Erythroblast (primary cell): ENCODE measurements around the gene CDK5RAP2.

Experiments
- DNase-seq, 2 experiments: peaks; one replicate each; lab custom pipeline; 2025; lab: John Stamatoyannopoulos, UW
- GATA1 ChIP-seq: IDR thresholded peaks from 2 replicates; pipeline ENCODE4 v1.6.1; 2011; ENCODE audit warnings: low read depth, mild to moderate bottlenecking, control low read depth, low read length, moderate library complexity
- POLR2A ChIP-seq: IDR thresholded peaks from 2 replicates; pipeline ENCODE4 v1.6.1; 2011; ENCODE audit warnings: mild to moderate bottlenecking, low read length

Gene CDK5RAP2

DNA sequence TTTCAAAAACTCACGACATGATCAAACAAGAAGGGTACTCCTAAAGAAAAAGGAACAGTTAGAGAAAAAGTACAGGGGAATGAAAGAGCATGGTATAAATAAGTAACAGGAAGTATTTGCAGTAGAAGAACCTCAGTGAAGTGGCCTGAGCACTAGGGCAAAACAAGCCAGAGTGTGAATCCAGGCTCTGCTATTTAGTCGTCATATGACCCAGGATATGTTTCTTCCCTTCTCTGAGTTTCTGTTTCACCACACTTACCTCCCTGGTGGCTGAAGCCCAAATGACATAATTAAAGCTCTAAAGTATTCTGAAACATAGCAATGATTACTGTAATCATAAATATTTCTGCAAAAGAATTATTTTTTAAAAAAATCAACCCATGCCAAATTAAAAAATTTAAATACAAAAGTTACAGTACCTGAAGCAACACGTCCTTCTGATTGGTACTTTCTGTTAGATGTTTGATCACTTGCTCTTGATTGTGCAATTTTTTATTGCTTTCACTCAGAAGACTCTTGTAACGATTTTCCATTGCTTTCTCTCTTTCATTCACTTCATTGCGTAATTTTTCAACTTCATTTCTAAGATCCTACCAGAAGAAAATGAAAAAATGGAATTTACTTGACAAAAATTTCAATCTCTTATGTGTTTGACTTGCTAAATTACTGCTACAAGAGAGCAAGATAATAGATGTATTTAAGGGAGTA is 88.9 kb downstream of the CDK5RAP2 start:
- no peak for DNase-seq
- TF ChIP-seq GATA1 (no peak), POLR2A (no peak)

DNA sequence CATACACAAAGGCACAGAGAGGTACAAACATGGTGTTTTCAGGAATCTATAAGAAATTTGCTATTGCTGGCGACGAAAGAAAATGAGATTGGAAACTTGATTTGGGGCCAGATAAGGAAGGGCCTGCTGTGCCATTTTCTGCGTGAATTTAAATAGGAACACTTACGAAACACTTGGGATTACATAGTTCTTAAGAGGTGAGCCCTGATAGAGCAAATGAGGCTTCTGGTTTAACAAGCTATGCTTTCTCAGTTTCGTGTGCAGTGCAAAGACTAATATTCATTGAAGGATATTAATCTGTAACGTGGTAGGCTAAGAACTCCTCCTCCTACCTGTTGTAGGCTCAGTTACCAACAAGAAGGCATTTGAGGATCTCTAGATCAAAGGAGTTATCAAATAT is 93.1 kb downstream of the CDK5RAP2 start:
- DNase-seq, result no peak
- TF ChIP-seq GATA1, result no peak
- no peak for TF ChIP-seq POLR2A

GRCh38 chr9:120486347-120486746 is 93.6 kb downstream of the CDK5RAP2 start:
- no peak for DNase-seq
- TF ChIP-seq GATA1 (no peak), POLR2A (no peak)

- DNase-seq, result no peak
Observed at GRCh38 chr9:120485788-120486187, 94.2 kb downstream of the CDK5RAP2 start.

GRCh38 chr9:120484162-120484561 is 95.8 kb downstream of the CDK5RAP2 start:
- no peak for TF ChIP-seq POLR2A
- TF ChIP-seq GATA1, result no peak
- DNase-seq, result no peak

More at GRCh38 chr9:120485788-120486187, 94.2 kb downstream of the CDK5RAP2 start:
- TF ChIP-seq POLR2A, result no peak
- TF ChIP-seq GATA1, result no peak

DNA sequence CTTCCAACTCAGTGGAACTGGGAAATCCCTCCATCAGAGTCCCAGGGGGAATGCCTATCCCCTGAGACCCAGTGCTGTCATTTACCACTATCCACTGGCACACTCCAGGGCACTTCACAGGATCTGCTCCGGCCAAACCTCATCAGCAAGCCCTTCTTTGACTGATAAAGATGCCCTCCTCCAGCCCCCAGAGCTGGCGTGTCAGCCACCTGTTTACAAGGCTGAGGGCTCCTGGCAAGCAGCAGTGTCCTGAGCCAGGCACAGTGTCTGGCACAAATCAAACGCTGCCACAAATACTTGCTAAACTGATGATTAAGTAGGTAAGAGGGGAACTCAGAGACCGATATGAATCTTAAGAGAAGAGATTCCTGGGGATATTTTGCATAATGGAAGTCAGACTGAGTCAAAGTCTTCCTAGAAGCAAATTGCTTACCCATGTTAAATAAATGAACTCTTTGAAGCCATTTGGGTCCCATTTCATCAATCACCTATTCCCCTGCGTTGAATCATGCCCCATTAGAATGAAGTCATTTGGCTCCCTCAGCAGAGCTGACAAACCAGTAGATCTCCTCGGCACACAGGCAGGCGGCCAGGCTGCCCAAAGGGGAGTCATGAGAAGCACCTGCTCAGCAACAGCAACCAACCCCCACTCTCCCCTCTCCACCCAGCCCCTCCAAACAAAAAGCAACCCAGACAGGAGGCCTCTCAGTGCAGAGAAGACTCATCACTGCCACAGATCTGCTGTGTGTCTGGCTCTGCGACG is 97.4 kb downstream of the CDK5RAP2 start:
- DNase-seq, result no peak
- TF ChIP-seq GATA1 (no peak), POLR2A (no peak)

DNA sequence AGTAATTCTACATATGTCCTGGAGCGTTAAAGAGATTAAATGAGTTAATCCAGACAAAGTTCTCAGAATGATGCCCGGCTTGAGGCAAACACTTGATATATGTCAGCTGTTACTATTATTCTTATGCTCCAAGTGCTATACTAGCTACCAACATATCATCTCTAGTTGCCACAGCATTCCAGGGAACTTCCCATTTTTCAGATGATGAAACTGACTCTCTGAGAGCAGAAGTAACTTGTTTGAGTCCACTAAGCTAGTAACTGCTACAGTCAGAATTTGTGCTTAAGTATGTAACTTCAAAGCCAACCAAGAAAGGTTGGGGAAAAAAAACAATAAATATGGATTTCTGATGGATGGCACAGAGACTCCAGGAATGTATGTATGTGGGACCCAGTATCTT is 98.1 kb downstream of the CDK5RAP2 start:
- DNase-seq, result no peak
- no peak for TF ChIP-seq GATA1
- TF ChIP-seq POLR2A, result no peak

- no peak for DNase-seq
- no peak for TF ChIP-seq POLR2A
- no peak for TF ChIP-seq GATA1
Observed at GRCh38 chr9:120481248-120481647, 98.7 kb downstream of the CDK5RAP2 start.

- TF ChIP-seq GATA1 (no peak), POLR2A (no peak)
- DNase-seq, result no peak
Observed at GRCh38 chr9:120480707-120481106, 99.3 kb downstream of the CDK5RAP2 start.

DNA sequence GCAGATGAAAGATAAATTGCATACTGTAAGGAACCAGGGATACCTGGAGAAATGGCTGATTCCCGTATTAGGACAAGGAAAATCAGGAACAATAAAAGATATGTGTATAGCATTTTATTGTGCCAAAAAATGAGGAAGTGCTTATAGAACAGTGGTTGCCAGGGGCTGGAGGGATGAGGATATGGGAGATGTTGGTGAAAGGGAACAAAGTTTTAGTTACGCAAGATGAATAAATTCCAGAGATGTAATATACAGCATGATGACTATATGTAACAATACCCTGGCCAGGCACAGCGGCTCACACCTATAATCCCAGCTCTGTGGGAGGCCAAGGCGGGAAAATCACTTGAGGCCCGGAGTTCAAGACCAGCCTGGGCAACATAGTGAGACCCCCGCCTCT is 101.8 kb downstream of the CDK5RAP2 start:
- TF ChIP-seq POLR2A (no peak), GATA1 (no peak)
- DNase-seq, result no peak

- no peak for TF ChIP-seq POLR2A
- TF ChIP-seq GATA1, result no peak
- DNase-seq, result peak; percentile 69 to 88
Observed at GRCh38 chr9:120477534-120478001, 102.4 kb downstream of the CDK5RAP2 start.

- TF ChIP-seq GATA1 (no peak), POLR2A (no peak)
- peak in 1 of 2 experiments; percentile 22 for DNase-seq
Observed at GRCh38 chr9:120475341-120475740, 104.6 kb downstream of the CDK5RAP2 start.

DNA sequence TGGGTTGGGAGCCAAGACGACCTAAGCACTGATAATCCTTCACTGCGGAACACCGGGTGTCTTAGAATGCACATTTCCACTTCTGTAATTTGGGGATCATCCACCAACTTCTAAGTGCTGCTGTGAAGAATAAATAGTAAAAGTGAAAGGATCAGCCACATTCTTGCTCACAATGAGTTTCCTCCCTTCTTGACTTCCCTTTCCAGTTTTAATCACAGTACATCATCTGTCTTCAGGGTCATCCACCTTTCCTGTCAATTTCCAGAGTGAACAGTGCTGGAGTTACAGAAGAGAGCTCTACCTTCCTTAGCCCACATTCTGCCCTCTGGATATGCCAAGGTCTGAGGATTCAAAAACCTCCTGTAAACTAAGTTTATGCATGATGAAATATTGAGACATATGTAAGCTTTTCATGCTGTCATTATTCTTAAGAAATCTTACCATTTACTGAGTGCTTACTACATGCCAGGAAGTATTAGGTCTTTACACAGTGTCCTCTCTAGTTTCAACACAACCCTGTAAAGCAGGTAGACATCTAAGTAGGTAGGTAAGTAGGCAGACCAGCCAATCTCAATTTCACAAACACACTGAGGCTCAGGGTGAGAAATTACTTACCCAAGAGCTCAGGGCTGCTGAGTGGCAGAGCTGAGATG is 105.2 kb downstream of the CDK5RAP2 start:
- DNase-seq, result peak in 1 of 2 experiments; percentile 37
- no peak for TF ChIP-seq GATA1
- no peak for TF ChIP-seq POLR2A

DNA sequence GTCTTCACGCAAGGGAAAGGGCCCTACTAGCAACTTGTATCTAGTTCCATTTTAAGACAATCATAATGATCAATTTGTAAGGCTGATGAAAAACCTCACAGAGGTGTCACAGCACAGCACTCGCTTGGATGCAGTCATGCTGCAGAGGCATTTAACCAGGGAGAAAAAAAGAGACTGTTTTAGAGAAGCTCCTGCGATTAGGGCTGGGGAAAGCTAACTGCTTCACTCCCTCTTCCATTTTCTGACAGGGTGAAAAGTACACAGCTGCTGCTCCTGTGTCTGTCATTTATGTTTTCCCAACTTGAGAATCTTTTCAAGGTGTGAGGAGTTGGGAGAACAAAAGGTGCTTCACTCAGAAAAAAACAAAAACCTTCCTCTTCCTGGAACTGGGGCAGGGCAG is 106.4 kb downstream of the CDK5RAP2 start:
- TF ChIP-seq POLR2A (no peak), GATA1 (no peak)
- DNase-seq, result no peak
